CD4-positive, alpha-beta T cell (primary cell): ENCODE measurements around the gene FBXL15. TPM values are rescaled to one million over a fixed set of nuclear protein-coding genes. Genes with fewer than 3 reads are reported as not detected.
A peak's percentile ranks its signal among the peaks of the same experiment; 100 is the strongest.

Source experiments
- ATAC-seq: fragments of 200-7000 bp; cut with Tn5 transposase; one replicate; pipeline ENCODE4 v1.10.0; 2022; ENCODE audit warnings: mild to moderate bottlenecking; ENCODE audit not compliant: poor library complexity
- CTCF ChIA-PET: fragments of 350-600 bp; sonication (Branson Sonifier 250); formaldehyde crosslinking; loops from one replicate; lab custom pipeline; 2021; ENCODE audit warnings: antibody characterized with exemption, inconsistent platforms; lab: Charles Lee
- POLR2A ChIA-PET: fragments of 350-600 bp; sonication (Branson Sonifier 250); formaldehyde crosslinking; loops from one replicate; lab custom pipeline; 2021; ENCODE audit warnings: antibody characterized with exemption, inconsistent platforms; lab: Charles Lee
- DNase-seq, 14 experiments: peaks; one replicate each; pipeline ENCODE4 v3.0.0-alpha.2; 2013 to 2020; ENCODE audit warnings: mixed read lengths in 2 of 14
- H3K27ac ChIP-seq, 2 donors: one replicate each; pipeline versions ENCODE4 v1.5.1 to v1.7.0; 2013; ENCODE audit warnings: low read length in 2 of 2, low read depth in 1 of 2, mild to moderate bottlenecking in 1 of 2
- H3K27me3 ChIP-seq, 2 experiments: 1 replicate in 1 of 2; 2 replicates in 1 of 2; pipeline versions ENCODE4 v1.6.1 to v1.7.0; 2013; ENCODE audit warnings: low read length in 2 of 2, control low read depth in 1 of 2, mild to moderate bottlenecking in 1 of 2, moderate library complexity in 1 of 2; ENCODE audit not compliant: insufficient read depth in 2 of 2, control insufficient read depth in 1 of 2
- H3K36me3 ChIP-seq: one replicate; pipeline ENCODE4 v1.6.1; 2013; ENCODE audit warnings: low read length, control low read depth; ENCODE audit not compliant: insufficient read depth
- H3K4me1 ChIP-seq: one replicate; pipeline ENCODE4 v1.6.1; 2013; ENCODE audit warnings: low read length, control low read depth; ENCODE audit not compliant: insufficient read depth
- H3K4me3 ChIP-seq: one replicate; pipeline ENCODE4 v1.5.1; 2013; ENCODE audit warnings: mild to moderate bottlenecking, low read length, moderate library complexity
- H3K9me3 ChIP-seq, 2 experiments: 1 replicate in 1 of 2; 2 replicates in 1 of 2; pipeline versions ENCODE4 v1.6.1 to v1.7.0; 2013; ENCODE audit warnings: low read length in 2 of 2, mild to moderate bottlenecking in 2 of 2, control low read depth in 1 of 2, moderate library complexity in 1 of 2; ENCODE audit not compliant: control insufficient read depth in 1 of 2, insufficient read depth in 1 of 2
- H3K27ac Mint-ChIP-seq: one replicate; pipeline ENCODE4 v1.8.0; 2020; ENCODE audit warnings: mixed read lengths
- H3K27me3 Mint-ChIP-seq: one replicate; pipeline ENCODE4 v1.8.0; 2021; ENCODE audit warnings: mixed read lengths
- H3K36me3 Mint-ChIP-seq: one replicate; pipeline ENCODE4 v1.8.0; 2021; ENCODE audit warnings: low read depth, mixed read lengths
- H3K4me1 Mint-ChIP-seq: one replicate; pipeline ENCODE4 v1.8.0; 2021; ENCODE audit warnings: low read depth, mixed read lengths
- H3K4me3 Mint-ChIP-seq: one replicate; pipeline ENCODE4 v1.8.0; 2020; ENCODE audit warnings: mild to moderate bottlenecking, mixed read lengths
- H3K9me3 Mint-ChIP-seq: one replicate; pipeline ENCODE4 v1.8.0; 2020; ENCODE audit warnings: mixed read lengths
- CTCF ChIP-seq: fragments of 200-600 bp; IDR thresholded peaks from one replicate; pipeline ENCODE4 v1.8.0; 2022; ENCODE audit warnings: antibody characterized with exemption, mild to moderate bottlenecking
- intact Hi-C, 2 experiments: fragments of 100-400 bp; cut with DNase I in 1 of 2; cut with micrococcal nuclease in 1 of 2; formaldehyde crosslinking; loops; one replicate each; pipeline versions ENCODE4 v1.15.1 to v1.9.0; 2023 to 2025; cut with DNase I, micrococcal nuclease
- total RNA-seq, 174 experiments: library from RNA in 2 of 174; stranded (reverse) in 2 of 174; gene quantifications; one replicate each; pipeline ENCODE4 v1.2.3 and lab custom pipeline; 2021 to 2026

Gene FBXL15
- total RNA-seq, 2 experiments from 2014 or later, result 10.2 to 10.4 TPM

GRCh38 chr10:102460836-102461186, 40.2 kb downstream of the FBXL15 start:
- Mint-ChIP-seq H3K9me3 (no peaks in the 10 kb centered on the region), H3K27ac (peak overlapping the region; percentile 70), H3K36me3 (peaks cover 2% of the 10 kb centered on the region), H3K27me3 (no peaks in the 10 kb centered on the region), H3K4me1 (peaks cover 29% of the 10 kb centered on the region), H3K4me3 (peak overlapping the region; percentile 92)
- intact Hi-C loops, result loop anchor here (1.0 to 2.0 kb wide), 5 partner anchors 10 to 42 kb away; partner anchors contain the start of genes C10orf95 (in 1 of the 2), CUEDC2 (in 1 of the 2) and PSD (in 1 of the 2)
- no peaks in the 10 kb centered on the region for H3K27me3 ChIP-seq
- peak in 1 of 14 experiments; percentile 10 for DNase-seq
- ChIA-PET POLR2A (interaction anchor here (0.8 to 6.4 kb wide), 11 partner anchors 10 to 337 kb away, joined by 3 to 90 read pairs (median 7); partner anchors contain the start of genes ACTR1A, C10orf95, CUEDC2 and NFKB2), CTCF (interaction anchor here (1.3 to 3.2 kb wide), 4 partner anchors 10 to 57 kb away, joined by 4 to 19 read pairs (median 10); partner anchors contain the start of genes C10orf95 and FBXL15)
- H3K4me3 ChIP-seq, result peak overlapping the region; percentile 72
- ATAC-seq, result no peak
- H3K36me3 ChIP-seq, result peaks cover 7% of the 10 kb centered on the region
- H3K4me1 ChIP-seq, result peaks cover 28% of the 10 kb centered on the region
- no peak overlapping the region for H3K27ac ChIP-seq
- no peak for TF ChIP-seq CTCF
- H3K9me3 ChIP-seq, result no peaks in the 10 kb centered on the region

- Mint-ChIP-seq H3K4me1 (peaks cover 29% of the 10 kb centered on the region), H3K36me3 (no peaks in the 10 kb centered on the region), H3K4me3 (peak overlapping the region; percentile 92), H3K27me3 (no peaks in the 10 kb centered on the region), H3K27ac (peak overlapping the region; percentile 70), H3K9me3 (no peaks in the 10 kb centered on the region)
- peaks cover 28% of the 10 kb centered on the region for H3K4me1 ChIP-seq
- ChIA-PET POLR2A (interaction anchor here (0.6 to 6.4 kb wide), 15 partner anchors 10 to 338 kb away, joined by 3 to 90 read pairs (median 5); partner anchors contain the start of genes ACTR1A, C10orf95, CUEDC2 and FBXL15), CTCF (interaction anchor here (0.7 to 3.2 kb wide), 5 partner anchors 11 to 58 kb away, joined by 3 to 19 read pairs (median 7); partner anchors contain the start of genes C10orf95, CUEDC2 and FBXL15)
- ATAC-seq, result peak; percentile 100
- H3K27me3 ChIP-seq, result no peaks in the 10 kb centered on the region
- intact Hi-C loops, result loop anchor here (1.0 to 2.0 kb wide), 4 partner anchors 17 to 43 kb away; partner anchors contain the start of genes CUEDC2 (in 1 of the 2) and PSD (in 1 of the 2)
- H3K9me3 ChIP-seq, result no peaks in the 10 kb centered on the region
- H3K36me3 ChIP-seq, result peaks cover under 1% of the 10 kb centered on the region
- peak; percentile 87 to 97 (median 93) for DNase-seq
- peak overlapping the region; percentile 72 for H3K4me3 ChIP-seq
- H3K27ac ChIP-seq, result peak overlapping the region in 1 of 2 donors; percentile 38
- no peak for TF ChIP-seq CTCF
These were observed 40.8 kb downstream of the FBXL15 start for GRCh38 chr10:102461187-102462054.

- H3K9me3 ChIP-seq, result no peaks in the 10 kb centered on the region
- H3K4me3 ChIP-seq, result no peak overlapping the region
- intact Hi-C loops, result no loop called here
- H3K4me1 Mint-ChIP-seq, result peaks cover 26% of the 10 kb centered on the region
- no peaks in the 10 kb centered on the region for H3K27me3 Mint-ChIP-seq
- H3K36me3 ChIP-seq, result no peaks in the 10 kb centered on the region
- POLR2A ChIA-PET, result interaction anchor here (1.3 to 6.4 kb wide), 7 partner anchors 11 to 42 kb away, joined by 5 to 90 read pairs (median 10); partner anchors contain the start of genes ACTR1A, C10orf95, CUEDC2 and FBXL15
- TF ChIP-seq CTCF, result no peak
- H3K9me3 Mint-ChIP-seq, result no peaks in the 10 kb centered on the region
- ATAC-seq, result no peak
- CTCF ChIA-PET, result interaction anchor here (0.7 to 3.2 kb wide), 5 partner anchors 12 to 40 kb away, joined by 3 to 19 read pairs (median 3); partner anchors contain the start of genes C10orf95 and CUEDC2
- DNase-seq, result no peak
- no peak overlapping the region for H3K27ac Mint-ChIP-seq
- H3K4me3 Mint-ChIP-seq, result peak overlapping the region; percentile 44
- H3K4me1 ChIP-seq, result peaks cover 28% of the 10 kb centered on the region
- no peak overlapping the region for H3K27ac ChIP-seq
- no peaks in the 10 kb centered on the region for H3K36me3 Mint-ChIP-seq
- H3K27me3 ChIP-seq, result no peaks in the 10 kb centered on the region
These were observed 41.9 kb downstream of the FBXL15 start for GRCh38 chr10:102462512-102463054.
